ENCODE results near the gene GFRA4. TPM values are rescaled to one million over a fixed set of nuclear protein-coding genes. Genes with fewer than 3 reads are reported as not detected.

GFRA4 gene
- total and polyA plus RNA-seq, 7 donors = not detected

DNA sequence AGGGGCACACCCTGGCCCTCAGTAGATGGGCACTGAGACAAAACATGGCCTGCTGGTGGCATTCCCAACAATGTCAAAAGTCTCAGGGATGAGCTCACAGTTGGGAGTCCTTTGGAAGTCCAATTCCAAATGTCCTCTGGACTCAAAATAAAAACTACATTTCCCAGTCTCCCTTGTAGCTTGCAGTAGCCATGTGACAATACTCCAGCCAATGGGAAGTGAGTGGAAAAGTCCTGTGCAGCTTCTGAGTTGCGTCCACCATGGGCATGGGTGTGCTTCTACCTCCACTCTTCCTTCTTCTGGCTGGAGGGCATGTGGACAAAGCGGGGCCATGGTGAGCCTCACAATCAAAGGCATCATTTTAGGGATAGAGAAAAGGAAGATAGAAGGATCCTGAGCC, 24.5 kb upstream of the GFRA4 start:
- TF ChIP-seq, protein P1, sequence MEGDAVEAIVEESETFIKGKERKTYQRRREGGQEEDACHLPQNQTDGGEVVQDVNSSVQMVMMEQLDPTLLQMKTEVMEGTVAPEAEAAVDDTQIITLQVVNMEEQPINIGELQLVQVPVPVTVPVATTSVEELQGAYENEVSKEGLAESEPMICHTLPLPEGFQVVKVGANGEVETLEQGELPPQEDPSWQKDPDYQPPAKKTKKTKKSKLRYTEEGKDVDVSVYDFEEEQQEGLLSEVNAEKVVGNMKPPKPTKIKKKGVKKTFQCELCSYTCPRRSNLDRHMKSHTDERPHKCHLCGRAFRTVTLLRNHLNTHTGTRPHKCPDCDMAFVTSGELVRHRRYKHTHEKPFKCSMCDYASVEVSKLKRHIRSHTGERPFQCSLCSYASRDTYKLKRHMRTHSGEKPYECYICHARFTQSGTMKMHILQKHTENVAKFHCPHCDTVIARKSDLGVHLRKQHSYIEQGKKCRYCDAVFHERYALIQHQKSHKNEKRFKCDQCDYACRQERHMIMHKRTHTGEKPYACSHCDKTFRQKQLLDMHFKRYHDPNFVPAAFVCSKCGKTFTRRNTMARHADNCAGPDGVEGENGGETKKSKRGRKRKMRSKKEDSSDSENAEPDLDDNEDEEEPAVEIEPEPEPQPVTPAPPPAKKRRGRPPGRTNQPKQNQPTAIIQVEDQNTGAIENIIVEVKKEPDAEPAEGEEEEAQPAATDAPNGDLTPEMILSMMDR (IDR thresholded peaks at IDR 0.05) = no peak

DNA sequence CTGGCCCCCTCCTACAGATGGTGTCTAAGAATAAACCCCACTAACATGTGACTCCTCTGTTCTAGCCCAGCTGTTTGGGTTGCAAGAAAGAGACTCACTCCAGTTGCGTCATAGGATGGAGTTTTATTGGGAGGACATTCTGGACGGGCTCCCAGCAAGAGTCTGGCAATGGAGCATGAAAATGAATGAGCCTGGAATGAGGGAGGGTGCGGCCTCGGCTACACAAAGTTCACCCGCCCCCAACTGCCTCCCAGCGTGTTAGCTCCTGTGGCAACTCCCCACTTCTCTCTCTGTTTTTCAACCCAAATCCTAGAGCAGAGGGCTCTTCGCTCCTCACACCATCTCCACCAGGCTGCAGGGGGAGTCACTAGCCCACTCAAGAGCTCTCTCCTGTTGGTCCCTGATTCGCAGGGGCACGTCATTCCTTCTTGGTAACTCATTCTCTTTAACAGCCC, 23.7 kb upstream of the GFRA4 start:
- Histone ChIP-seq H3K27me3 (ENCODE audit: insufficient read depth in 3 of 3, low read length in 2 of 3) (peaks cover 0 to 8% (median 0%) of the 10 kb centered on the region in 3 donors), H3K4me3 (no peak overlapping the region), H3K27ac (peak overlapping the region; percentile 42), H3K36me3 (ENCODE audit: insufficient read depth in 1 of 2, low read depth in 1 of 2) (no peaks in the 10 kb centered on the region), H3K4me1 (peaks cover 12% of the 10 kb centered on the region), H3K9me3 (no peaks in the 10 kb centered on the region)
- TF ChIP-seq, protein P1 (IDR thresholded peaks at IDR 0.05) = no peak
- ATAC-seq (peak; percentile 85 to 94 (median 90)), DNase-seq (peak; percentile 88 to 91)
- 13 to 18% (median 14%) methylated on average over 9 of the region's 9 CpGs for WGBS, 3 donors
- intact Hi-C loops (cut with DNase I) = no loop called here

More for the DNA sequence above, 24.5 kb upstream of the GFRA4 start:
- ATAC-seq (peak; percentile 47 to 81 (median 72)), DNase-seq (no peak)
- peak overlapping the region; percentile 42 for H3K27ac ChIP-seq
- no peaks in the 10 kb centered on the region for H3K9me3 ChIP-seq
- intact Hi-C loops (cut with DNase I) = no loop called here
- 52 to 67% (median 58%) methylated on average over 2 of the region's 2 CpGs for WGBS, 3 donors
- H3K4me1 ChIP-seq = peaks cover 12% of the 10 kb centered on the region
- H3K27me3 ChIP-seq (ENCODE audit: insufficient read depth in 3 of 3, low read length in 2 of 3) = peaks cover 0 to under 1% (median 0%) of the 10 kb centered on the region in 3 donors
- no peak overlapping the region for H3K4me3 ChIP-seq
- no peaks in the 10 kb centered on the region for H3K36me3 ChIP-seq (ENCODE audit: insufficient read depth in 1 of 2, low read depth in 1 of 2)

DNA sequence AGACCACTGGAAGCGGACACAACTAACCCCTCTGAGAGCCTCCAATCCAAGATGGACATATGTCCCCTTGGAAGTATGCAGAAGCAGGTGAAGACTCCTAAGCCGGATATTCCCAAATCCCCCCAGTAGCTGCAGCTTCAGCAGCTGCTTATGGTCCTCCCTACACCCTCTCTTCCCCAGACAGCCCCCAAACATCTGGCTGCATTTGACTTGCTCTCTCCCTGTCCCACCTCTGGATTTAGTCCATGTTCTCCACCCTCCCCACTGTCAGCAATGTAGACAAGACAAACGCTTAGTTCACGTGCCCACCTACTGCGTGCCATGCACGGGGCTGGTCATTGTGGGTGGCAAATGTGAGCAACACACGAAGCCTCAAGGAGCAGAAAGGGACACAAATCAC, 23.2 kb upstream of the GFRA4 start:
- DNase-seq = no peak
- Histone ChIP-seq H3K27me3 (ENCODE audit: insufficient read depth in 3 of 3, low read length in 2 of 3) (peaks cover 0 to 13% (median 0%) of the 10 kb centered on the region in 3 donors), H3K27ac (peak overlapping the region; percentile 38), H3K4me3 (no peak overlapping the region), H3K36me3 (ENCODE audit: insufficient read depth in 1 of 2, low read depth in 1 of 2) (no peaks in the 10 kb centered on the region), H3K4me1 (peaks cover 12% of the 10 kb centered on the region), H3K9me3 (no peaks in the 10 kb centered on the region)
- peak in 2 of 4 donors; percentile 4 to 36 for ATAC-seq
- TF ChIP-seq, protein P1 (IDR thresholded peaks at IDR 0.05) = no peak
- intact Hi-C loops (cut with DNase I) = no loop called here
- 22 to 38% (median 37%) methylated on average over 7 of the region's 7 CpGs for WGBS, 3 donors

DNA sequence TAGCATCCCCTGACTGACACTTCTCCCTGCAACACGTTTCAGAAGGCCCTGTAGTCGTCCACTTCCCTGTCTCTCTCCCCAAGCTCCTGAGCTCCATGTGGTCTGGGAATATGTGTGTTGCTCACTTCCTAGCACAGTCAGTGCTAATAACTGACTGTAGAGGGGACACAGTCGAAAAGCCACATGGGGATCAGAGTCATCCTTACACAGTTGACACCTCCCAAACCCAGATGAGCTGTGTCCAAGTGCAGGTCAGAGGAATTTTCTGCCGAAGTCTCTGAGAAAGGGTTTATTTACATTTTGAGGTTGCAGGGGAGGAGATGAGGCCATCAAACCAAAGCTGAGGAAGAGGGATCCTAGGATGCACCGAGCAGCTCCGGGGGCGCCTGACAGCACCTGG, 22.1 kb upstream of the GFRA4 start:
- Histone ChIP-seq H3K36me3 (ENCODE audit: insufficient read depth in 1 of 2, low read depth in 1 of 2) (no peaks in the 10 kb centered on the region), H3K27ac (no peak overlapping the region), H3K27me3 (ENCODE audit: insufficient read depth in 3 of 3, low read length in 2 of 3) (peaks cover 0 to 24% (median 0%) of the 10 kb centered on the region in 3 donors), H3K4me1 (peaks cover 12% of the 10 kb centered on the region), H3K9me3 (no peaks in the 10 kb centered on the region), H3K4me3 (no peak overlapping the region)
- ATAC-seq (no peak), DNase-seq (no peak)
- TF ChIP-seq, protein P1 (IDR thresholded peaks at IDR 0.05) = no peak
- intact Hi-C loops (cut with DNase I) = no loop called here
- WGBS, 3 donors = 67 to 73% (median 73%) methylated on average over 7 of the region's 7 CpGs
